HG03432 (cell line): ENCODE results near the gene ZNF343.
"Not testable (repeated sequence)": the region's sequence is repeated elsewhere in the genome, so short reads cannot be mapped to it uniquely, and the experiment has no call there.

Experiments used
- ATAC-seq: cut with Tn5 transposase; IDR thresholded peaks from one replicate; pipeline ENCODE4 v1.9.1; 2021; ENCODE audit warnings: mild to moderate bottlenecking, moderate library complexity; ENCODE audit not compliant: unreplicated experiment

ZNF343 gene

GRCh38 chr20:2521369-2522305 is 12.9 kb upstream of the ZNF343 start:
- ATAC-seq = no peak

DNA sequence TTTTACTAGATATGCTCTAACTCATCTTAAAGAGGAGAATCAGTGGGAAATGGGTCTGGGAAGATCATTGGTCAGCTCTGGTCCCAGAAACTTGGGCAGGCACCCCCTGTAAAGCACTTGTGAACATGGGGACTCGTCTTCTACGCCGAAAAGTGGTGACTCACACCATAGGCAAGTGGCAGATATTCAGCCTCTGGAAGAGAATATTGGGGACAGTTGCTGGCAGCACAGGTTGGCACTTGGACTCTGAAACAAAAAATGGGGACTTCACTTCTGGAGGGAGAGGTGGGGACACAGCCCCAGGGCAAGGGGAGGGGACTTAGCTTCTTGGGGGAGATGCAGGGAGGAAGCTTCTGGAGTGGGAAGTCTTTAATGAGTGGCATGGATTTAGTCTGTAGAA is 11.9 kb upstream of the ZNF343 start:
- ATAC-seq = no peak

GRCh38 chr20:2519115-2519809 is 10.5 kb upstream of the ZNF343 start:
- ATAC-seq = no peak

DNA sequence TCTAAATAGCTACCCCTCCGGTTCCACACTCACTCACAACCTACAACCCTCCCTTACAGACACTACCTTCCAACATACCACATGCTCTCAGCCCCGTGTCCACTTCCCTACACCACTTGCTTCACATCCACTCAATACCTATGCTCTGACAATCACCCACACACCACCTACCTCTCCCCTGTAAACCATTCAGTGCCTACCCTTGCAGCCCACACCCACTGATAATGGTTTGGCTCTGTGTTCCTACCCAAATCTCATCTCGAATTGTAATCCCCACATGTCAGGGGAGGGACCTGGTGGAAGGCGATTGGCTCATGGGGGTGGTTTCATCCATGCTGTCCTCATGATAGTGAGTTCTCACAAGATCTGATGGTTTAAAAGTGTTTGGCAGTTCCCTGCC is 9.8 kb upstream of the ZNF343 start:
- no peak for ATAC-seq

GRCh38 chr20:2518096-2518495 is 9.4 kb upstream of the ZNF343 start:
- ATAC-seq = no peak

DNA sequence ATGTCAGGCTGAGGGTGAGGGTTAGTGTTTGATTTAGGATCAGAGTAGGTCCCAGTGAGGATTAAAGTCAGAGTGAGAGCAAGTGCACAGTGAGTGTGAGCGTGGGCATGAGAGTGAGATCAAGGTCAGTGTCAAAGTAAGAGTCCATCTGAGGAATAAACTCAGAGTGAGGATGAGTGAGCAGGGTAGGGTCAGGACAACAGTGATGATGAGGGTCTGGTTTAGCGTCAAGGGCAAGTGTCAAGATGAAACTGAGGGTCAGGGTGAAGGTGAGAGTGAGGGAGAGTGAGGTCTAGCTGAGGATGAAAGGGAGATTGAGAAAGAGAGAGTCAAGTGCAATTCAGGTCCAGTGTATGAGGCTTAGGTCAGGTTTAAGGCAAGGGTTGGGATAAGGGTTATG is 7.7 kb upstream of the ZNF343 start:
- no peak for ATAC-seq

GRCh38 chr20:2515203-2515602 is 6.5 kb upstream of the ZNF343 start:
- ATAC-seq = no peak

DNA sequence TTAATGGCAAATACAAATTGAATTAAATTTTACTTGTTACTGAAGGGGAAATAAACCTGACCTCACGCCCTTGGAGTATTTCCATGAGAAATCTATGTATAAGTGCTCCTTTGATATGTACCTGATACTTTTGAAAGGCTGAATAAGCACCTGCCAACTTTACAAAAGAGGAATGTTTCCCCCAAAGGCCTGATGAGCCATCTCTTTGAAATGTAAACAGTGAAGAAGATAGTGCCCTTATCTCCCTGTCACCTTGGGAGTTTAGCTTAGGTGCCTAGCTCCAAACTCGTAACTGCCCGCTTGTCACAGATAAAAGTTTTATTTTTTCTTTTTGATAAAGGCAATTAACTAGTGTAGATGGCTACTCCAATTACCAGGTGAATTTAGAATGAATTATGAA is 1.1 kb upstream of the ZNF343 start:
- no peak for ATAC-seq

DNA sequence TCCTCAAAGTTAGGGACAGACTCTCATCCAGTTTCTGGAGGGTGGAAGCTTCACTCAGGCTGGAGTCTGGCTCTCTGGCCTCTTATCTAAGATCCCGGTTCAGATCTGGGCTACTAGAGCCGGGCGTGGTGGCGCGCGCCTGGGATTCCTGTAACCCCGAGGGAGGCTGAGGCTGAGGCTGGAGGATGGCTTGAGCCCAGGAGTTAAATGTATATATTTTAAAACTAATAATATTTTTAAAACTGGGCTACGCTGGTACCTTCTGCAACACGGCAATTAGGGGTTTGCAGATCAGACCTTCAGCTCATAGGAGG is 710 bp upstream of the ZNF343 start:
- no peak for ATAC-seq

DNA sequence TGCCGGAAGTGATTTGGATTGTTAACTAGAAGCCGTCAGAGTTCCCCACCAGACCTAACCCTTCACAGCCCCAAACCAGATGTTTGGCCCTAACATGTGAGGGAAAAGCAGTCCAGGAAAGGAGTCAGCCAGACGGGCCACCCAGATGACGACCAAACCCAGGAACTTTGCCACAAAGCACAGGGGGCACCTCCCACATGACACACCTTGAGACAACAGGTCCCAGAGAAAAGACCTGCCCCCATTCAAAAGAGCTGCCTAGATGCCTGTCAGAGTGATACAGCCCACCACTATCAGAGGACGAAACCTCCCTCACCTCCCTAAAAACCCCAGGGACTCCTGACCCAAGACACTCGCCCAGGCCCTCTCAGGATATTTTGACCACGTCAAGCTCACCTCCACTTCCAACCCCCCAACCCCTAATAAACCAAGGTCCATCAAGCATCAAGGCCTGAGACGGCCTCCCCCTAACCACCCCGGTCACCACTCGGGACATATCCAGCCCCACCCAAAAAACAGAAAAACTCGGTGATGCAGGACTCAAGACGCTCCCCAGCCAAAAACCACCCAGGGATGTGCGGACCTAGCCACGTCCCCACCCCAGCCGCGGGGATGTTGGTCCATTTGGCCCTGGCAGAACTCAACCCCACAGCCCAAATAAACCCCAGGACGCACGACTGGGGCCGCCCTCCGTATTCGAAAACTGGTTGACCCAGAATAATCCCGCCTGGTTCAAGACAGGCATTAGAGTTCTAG is 662 bp downstream of the ZNF343 start:
- ATAC-seq = peak; percentile 17

- no peak for ATAC-seq
Observed at GRCh38 chr20:2507464-2507863, 1.3 kb downstream of the ZNF343 start.

DNA sequence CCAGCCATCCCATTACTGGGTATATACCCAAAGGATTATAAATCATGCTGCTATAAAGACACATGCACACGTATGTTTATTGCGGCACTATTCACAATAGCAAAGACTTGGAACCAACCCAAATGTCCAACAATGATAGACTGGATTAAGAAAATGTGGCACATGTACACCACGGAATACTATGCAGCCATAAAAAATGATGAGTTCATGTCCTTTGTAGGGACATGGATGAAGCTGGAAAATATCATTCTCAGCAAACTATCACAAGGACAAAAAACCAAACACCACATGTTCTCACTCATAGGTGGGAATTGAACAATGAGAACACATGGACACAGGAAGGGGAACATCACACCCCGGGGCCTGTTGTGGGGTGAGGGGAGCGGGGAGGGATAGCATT is 2.3 kb downstream of the ZNF343 start:
- ATAC-seq = not testable (repeated sequence)

DNA sequence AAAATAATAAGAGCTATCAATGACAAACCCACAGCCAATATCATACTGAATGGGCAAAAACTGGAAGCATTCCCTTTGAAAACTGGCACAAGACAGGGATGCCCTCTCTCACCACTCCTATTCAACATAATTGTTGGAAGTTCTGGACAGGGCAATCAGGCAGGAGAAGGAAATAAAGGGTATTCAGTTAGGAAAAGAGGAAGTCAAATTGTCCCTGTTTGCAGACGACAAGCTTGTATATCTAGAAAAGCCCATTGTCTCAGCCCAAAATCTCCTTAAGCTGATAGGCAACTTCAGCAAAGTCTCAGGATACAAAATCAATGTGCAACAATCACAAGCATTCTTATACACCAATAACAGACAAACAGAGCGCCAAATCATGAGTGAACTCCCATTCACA is 3.9 kb downstream of the ZNF343 start:
- not testable (repeated sequence) for ATAC-seq

- ATAC-seq = not testable (repeated sequence)
Observed at GRCh38 chr20:2502808-2503384, 5.8 kb downstream of the ZNF343 start.

DNA sequence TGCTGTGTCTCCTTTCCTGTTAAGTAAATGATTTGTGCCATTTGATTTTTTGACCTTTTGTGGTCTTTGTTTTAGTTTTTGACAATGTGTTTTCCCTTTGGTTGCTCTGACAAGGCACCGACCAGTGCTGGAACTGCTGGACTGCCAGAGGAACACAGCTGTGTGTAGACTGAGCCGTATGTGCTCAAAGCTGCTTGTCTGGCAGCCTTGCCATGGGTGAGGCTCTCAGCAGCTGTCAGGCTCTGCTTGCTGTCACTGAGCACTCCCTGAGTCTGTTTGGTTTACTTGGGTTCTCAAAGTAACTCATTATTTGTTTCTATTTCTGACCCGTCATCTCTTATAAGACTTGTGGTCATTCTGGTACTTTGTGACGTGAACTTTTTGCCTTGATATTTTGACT is 23.1 kb downstream of the ZNF343 start:
- ATAC-seq = no peak

DNA sequence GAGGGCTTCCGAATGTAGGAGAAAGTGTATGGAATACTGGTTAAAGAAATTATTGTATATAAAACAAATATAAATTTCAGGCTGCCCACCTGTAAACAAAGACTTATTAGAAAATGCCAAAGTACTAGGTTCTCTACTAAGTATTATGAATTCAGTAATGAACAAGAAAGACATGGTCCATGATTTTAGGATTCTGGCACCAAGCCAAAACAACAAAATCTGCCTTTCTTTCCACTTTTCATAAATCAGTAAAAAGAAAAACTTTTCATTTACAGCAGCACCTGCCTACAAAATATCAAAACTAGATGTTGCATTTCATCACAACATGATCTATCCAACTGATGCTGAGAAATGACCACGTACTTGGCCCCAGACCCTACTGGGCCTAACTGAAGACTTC is 23.6 kb downstream of the ZNF343 start:
- no peak for ATAC-seq

- ATAC-seq = no peak
Observed at GRCh38 chr20:2483504-2483903, 25.2 kb downstream of the ZNF343 start.

GRCh38 chr20:2480381-2480780 is 28.3 kb downstream of the ZNF343 start:
- no peak for ATAC-seq

- ATAC-seq = no peak
Observed at GRCh38 chr20:2476742-2477615, 31.7 kb downstream of the ZNF343 start.
